DOHH2 (cell line): ENCODE results near the gene MAP1B.
"Not testable (repeated sequence)": the region's sequence is repeated elsewhere in the genome, so short reads cannot be mapped to it uniquely, and the experiment has no call there.

Experiments
- H3F3A ChIP-seq: fragments of 200-600 bp; sonication (generic), shearing (Covaris generic); 2 replicates; pipeline ENCODE4 v1.6.0; 2016; ENCODE audit warnings: antibody characterized with exemption, mild to moderate bottlenecking; ENCODE audit not compliant: control insufficient read depth, insufficient read depth
- H3K27ac ChIP-seq: fragments of 200-600 bp; sonication (generic); 2 replicates; pipeline ENCODE4 v1.5.1; 2014; ENCODE audit warnings: low read depth, mild to moderate bottlenecking, low read length, moderate library complexity
- H3K27me3 ChIP-seq: fragments of 200-600 bp; sonication (generic); 2 replicates; pipeline ENCODE4 v1.6.1; 2014; ENCODE audit warnings: mild to moderate bottlenecking, low read length, mixed read lengths; ENCODE audit not compliant: control insufficient read depth
- H3K36me3 ChIP-seq: fragments of 200-600 bp; sonication (generic); 2 replicates; pipeline ENCODE4 v1.6.1; 2014; ENCODE audit warnings: mild to moderate bottlenecking, low read length, moderate library complexity, mixed read lengths; ENCODE audit not compliant: control insufficient read depth
- H3K4me1 ChIP-seq: fragments of 200-600 bp; sonication (generic); 2 replicates; pipeline ENCODE4 v1.6.1; 2014; ENCODE audit warnings: mild to moderate bottlenecking, low read length, mixed read lengths; ENCODE audit not compliant: control insufficient read depth
- H3K4me2 ChIP-seq: fragments of 200-600 bp; sonication (generic); 2 replicates; pipeline ENCODE4 v1.6.0; 2014; ENCODE audit warnings: mild to moderate bottlenecking, low read length, moderate library complexity
- H3K4me3 ChIP-seq: fragments of 200-600 bp; sonication (generic); 2 replicates; pipeline ENCODE4 v1.5.1; 2014; ENCODE audit warnings: mild to moderate bottlenecking, low read length, mixed read lengths
- H3K79me2 ChIP-seq: fragments of 200-600 bp; sonication (generic); 2 replicates; pipeline ENCODE4 v1.6.1; 2014; ENCODE audit warnings: mild to moderate bottlenecking, low read length, mixed read lengths; ENCODE audit not compliant: control insufficient read depth
- H3K9me2 ChIP-seq: fragments of 200-600 bp; sonication (generic); replicated peaks from 2 replicates; pipeline ENCODE4 v1.6.1; 2014; ENCODE audit warnings: mild to moderate bottlenecking, low read length, mixed read lengths; ENCODE audit not compliant: control insufficient read depth
- H3K9me3 ChIP-seq: fragments of 200-600 bp; sonication (generic); 2 replicates; pipeline ENCODE4 v1.6.1; 2014; ENCODE audit warnings: antibody characterized with exemption, low read length, mixed read lengths; ENCODE audit not compliant: control insufficient read depth, insufficient read depth
- H4K20me1 ChIP-seq: fragments of 200-600 bp; sonication (generic); 2 replicates; pipeline ENCODE4 v1.6.0; 2014; ENCODE audit warnings: low read depth, mild to moderate bottlenecking, antibody characterized with exemption, low read length, moderate library complexity; ENCODE audit not compliant: control insufficient read depth, insufficient read depth
- CTCF ChIP-seq: fragments of 200-600 bp; sonication (generic); IDR thresholded peaks from one replicate; pipeline ENCODE4 v1.5.1; 2014; ENCODE audit warnings: antibody characterized with exemption, mild to moderate bottlenecking, low read depth, low read length; ENCODE audit not compliant: poor library complexity, severe bottlenecking
- EZH2phosphoT487 ChIP-seq: fragments of 200-600 bp; sonication (generic); IDR thresholded peaks from 2 replicates; pipeline ENCODE4 v1.6.1; 2017; ENCODE audit warnings: borderline replicate concordance, mild to moderate bottlenecking, antibody characterized with exemption, low read length, moderate library complexity, mixed read lengths

Gene MAP1B

GRCh38 chr5:72084876-72085275 lies 22.4 kb upstream of the MAP1B start:
- H3K27ac ChIP-seq: no peak overlapping the region
- H3K9me3 ChIP-seq: no peaks in the 10 kb centered on the region
- H4K20me1 ChIP-seq: no peaks in the 10 kb centered on the region
- H3K79me2 ChIP-seq: no peaks in the 10 kb centered on the region
- H3K4me2 ChIP-seq: no peak overlapping the region
- H3K36me3 ChIP-seq: no peaks in the 10 kb centered on the region
- no peaks in the 10 kb centered on the region for H3F3A ChIP-seq
- H3K9me2 ChIP-seq: no peaks in the 10 kb centered on the region
- no peaks in the 10 kb centered on the region for H3K4me1 ChIP-seq
- H3K4me3 ChIP-seq: no peak overlapping the region
- 0 out of 2 replicates have a peak, but pooled peaks cover 4% of the 10 kb centered on the region for H3K27me3 ChIP-seq
- TF ChIP-seq EZH2phosphoT487 (no peak), CTCF (no peak)

- H3K9me2 ChIP-seq: no peaks in the 10 kb centered on the region
- no peaks in the 10 kb centered on the region for H3K36me3 ChIP-seq
- TF ChIP-seq EZH2phosphoT487 (no peak), CTCF (no peak)
- H3K4me1 ChIP-seq: no peaks in the 10 kb centered on the region
- H3K4me3 ChIP-seq: no peak overlapping the region
- H3K27me3 ChIP-seq: 0 out of 2 replicates have a peak, but pooled peaks cover 4% of the 10 kb centered on the region
- no peaks in the 10 kb centered on the region for H4K20me1 ChIP-seq
- no peaks in the 10 kb centered on the region for H3F3A ChIP-seq
- no peaks in the 10 kb centered on the region for H3K9me3 ChIP-seq
- no peak overlapping the region for H3K4me2 ChIP-seq
- H3K27ac ChIP-seq: no peak overlapping the region
- no peaks in the 10 kb centered on the region for H3K79me2 ChIP-seq
These were observed 22.0 kb upstream of the MAP1B start for GRCh38 chr5:72085319-72085718.

GRCh38 chr5:72089713-72090112 lies 17.6 kb upstream of the MAP1B start:
- H3K27me3 ChIP-seq, H4K20me1 ChIP-seq, H3K4me3 ChIP-seq, H3K9me2 ChIP-seq, H3K4me2 ChIP-seq, H3K36me3 ChIP-seq, H3K4me1 ChIP-seq, H3F3A ChIP-seq, H3K79me2 ChIP-seq, H3K27ac ChIP-seq, H3K9me3 ChIP-seq: not testable (repeated sequence)

GRCh38 chr5:72092074-72092473 lies 15.2 kb upstream of the MAP1B start:
- no peaks in the 10 kb centered on the region for H3K79me2 ChIP-seq
- no peaks in the 10 kb centered on the region for H3K9me2 ChIP-seq
- H3K4me1 ChIP-seq: no peaks in the 10 kb centered on the region
- H4K20me1 ChIP-seq: no peaks in the 10 kb centered on the region
- no peak overlapping the region for H3K4me3 ChIP-seq
- TF ChIP-seq EZH2phosphoT487 (no peak), CTCF (no peak)
- peaks cover 12% of the 10 kb centered on the region; the same call in 1 of the 2 replicates for H3K27me3 ChIP-seq
- no peak overlapping the region for H3K27ac ChIP-seq
- no peaks in the 10 kb centered on the region for H3K36me3 ChIP-seq
- H3K4me2 ChIP-seq: no peak overlapping the region
- no peaks in the 10 kb centered on the region for H3F3A ChIP-seq
- no peaks in the 10 kb centered on the region for H3K9me3 ChIP-seq
